Ramos (cell line): ENCODE measurements around the gene DENND1A.

ENCODE experiments used
- in situ Hi-C: fragments of 300-500 bp; cut with MboI; formaldehyde crosslinking; loops from one replicate; pipeline ENCODE4 v1.14.3; 2022; ENCODE audit warnings: low sequenced_read_pairs; ENCODE audit not compliant: unreplicated experiment

Gene DENND1A

GRCh38 chr9:123605286-123605685, 324.6 kb downstream of the DENND1A start:
- in situ Hi-C loops: no loop called here

- in situ Hi-C loops: no loop called here
Observed at GRCh38 chr9:123604861-123605260, 325.1 kb downstream of the DENND1A start.

GRCh38 chr9:123601828-123602227, 328.1 kb downstream of the DENND1A start:
- in situ Hi-C loops: no loop called here

GRCh38 chr9:123599781-123600180, 330.1 kb downstream of the DENND1A start:
- in situ Hi-C loops: no loop called here

GRCh38 chr9:123597876-123598556, 331.9 kb downstream of the DENND1A start:
- in situ Hi-C loops: no loop called here

- in situ Hi-C loops: no loop called here
Observed at GRCh38 chr9:123597048-123597447, 332.9 kb downstream of the DENND1A start.

- in situ Hi-C loops: no loop called here
Observed at GRCh38 chr9:123591283-123591682, 338.6 kb downstream of the DENND1A start.

GRCh38 chr9:123590499-123590898, 339.4 kb downstream of the DENND1A start:
- in situ Hi-C loops: no loop called here

- in situ Hi-C loops: no loop called here
Observed at GRCh38 chr9:123589361-123590239, 340.3 kb downstream of the DENND1A start.

GRCh38 chr9:123586275-123586674, 343.7 kb downstream of the DENND1A start:
- in situ Hi-C loops: no loop called here

GRCh38 chr9:123584202-123585176, 345.4 kb downstream of the DENND1A start:
- in situ Hi-C loops: no loop called here

GRCh38 chr9:123583646-123584045, 346.3 kb downstream of the DENND1A start:
- in situ Hi-C loops: no loop called here

GRCh38 chr9:123571240-123571639, 358.7 kb downstream of the DENND1A start:
- in situ Hi-C loops: no loop called here

- in situ Hi-C loops: no loop called here
Observed at GRCh38 chr9:123568691-123569688, 360.9 kb downstream of the DENND1A start.

- in situ Hi-C loops: no loop called here
Observed at GRCh38 chr9:123567013-123567412, 362.9 kb downstream of the DENND1A start.

- in situ Hi-C loops: no loop called here
Observed at GRCh38 chr9:123564652-123565051, 365.3 kb downstream of the DENND1A start.

GRCh38 chr9:123562844-123563346, 367.0 kb downstream of the DENND1A start:
- in situ Hi-C loops: no loop called here

GRCh38 chr9:123561046-123561445, 368.9 kb downstream of the DENND1A start:
- in situ Hi-C loops: no loop called here
